Bronchial smooth muscle cell (primary cell): ENCODE results near the gene SF3B2. TPM values are rescaled to one million over a fixed set of nuclear protein-coding genes. Genes with fewer than 3 reads are reported as not detected.

Experiments used
- total RNA-seq: library from RNA; depleted of rRNA; stranded (reverse); fragments of >200 nt; gene quantifications from 2 replicates; pipeline ENCODE4 v1.2.1, GENCODE V29; 2014

The SF3B2 gene, protein sequence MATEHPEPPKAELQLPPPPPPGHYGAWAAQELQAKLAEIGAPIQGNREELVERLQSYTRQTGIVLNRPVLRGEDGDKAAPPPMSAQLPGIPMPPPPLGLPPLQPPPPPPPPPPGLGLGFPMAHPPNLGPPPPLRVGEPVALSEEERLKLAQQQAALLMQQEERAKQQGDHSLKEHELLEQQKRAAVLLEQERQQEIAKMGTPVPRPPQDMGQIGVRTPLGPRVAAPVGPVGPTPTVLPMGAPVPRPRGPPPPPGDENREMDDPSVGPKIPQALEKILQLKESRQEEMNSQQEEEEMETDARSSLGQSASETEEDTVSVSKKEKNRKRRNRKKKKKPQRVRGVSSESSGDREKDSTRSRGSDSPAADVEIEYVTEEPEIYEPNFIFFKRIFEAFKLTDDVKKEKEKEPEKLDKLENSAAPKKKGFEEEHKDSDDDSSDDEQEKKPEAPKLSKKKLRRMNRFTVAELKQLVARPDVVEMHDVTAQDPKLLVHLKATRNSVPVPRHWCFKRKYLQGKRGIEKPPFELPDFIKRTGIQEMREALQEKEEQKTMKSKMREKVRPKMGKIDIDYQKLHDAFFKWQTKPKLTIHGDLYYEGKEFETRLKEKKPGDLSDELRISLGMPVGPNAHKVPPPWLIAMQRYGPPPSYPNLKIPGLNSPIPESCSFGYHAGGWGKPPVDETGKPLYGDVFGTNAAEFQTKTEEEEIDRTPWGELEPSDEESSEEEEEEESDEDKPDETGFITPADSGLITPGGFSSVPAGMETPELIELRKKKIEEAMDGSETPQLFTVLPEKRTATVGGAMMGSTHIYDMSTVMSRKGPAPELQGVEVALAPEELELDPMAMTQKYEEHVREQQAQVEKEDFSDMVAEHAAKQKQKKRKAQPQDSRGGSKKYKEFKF
- 101 and 103 TPM in 2 replicates for total RNA-seq

DNA sequence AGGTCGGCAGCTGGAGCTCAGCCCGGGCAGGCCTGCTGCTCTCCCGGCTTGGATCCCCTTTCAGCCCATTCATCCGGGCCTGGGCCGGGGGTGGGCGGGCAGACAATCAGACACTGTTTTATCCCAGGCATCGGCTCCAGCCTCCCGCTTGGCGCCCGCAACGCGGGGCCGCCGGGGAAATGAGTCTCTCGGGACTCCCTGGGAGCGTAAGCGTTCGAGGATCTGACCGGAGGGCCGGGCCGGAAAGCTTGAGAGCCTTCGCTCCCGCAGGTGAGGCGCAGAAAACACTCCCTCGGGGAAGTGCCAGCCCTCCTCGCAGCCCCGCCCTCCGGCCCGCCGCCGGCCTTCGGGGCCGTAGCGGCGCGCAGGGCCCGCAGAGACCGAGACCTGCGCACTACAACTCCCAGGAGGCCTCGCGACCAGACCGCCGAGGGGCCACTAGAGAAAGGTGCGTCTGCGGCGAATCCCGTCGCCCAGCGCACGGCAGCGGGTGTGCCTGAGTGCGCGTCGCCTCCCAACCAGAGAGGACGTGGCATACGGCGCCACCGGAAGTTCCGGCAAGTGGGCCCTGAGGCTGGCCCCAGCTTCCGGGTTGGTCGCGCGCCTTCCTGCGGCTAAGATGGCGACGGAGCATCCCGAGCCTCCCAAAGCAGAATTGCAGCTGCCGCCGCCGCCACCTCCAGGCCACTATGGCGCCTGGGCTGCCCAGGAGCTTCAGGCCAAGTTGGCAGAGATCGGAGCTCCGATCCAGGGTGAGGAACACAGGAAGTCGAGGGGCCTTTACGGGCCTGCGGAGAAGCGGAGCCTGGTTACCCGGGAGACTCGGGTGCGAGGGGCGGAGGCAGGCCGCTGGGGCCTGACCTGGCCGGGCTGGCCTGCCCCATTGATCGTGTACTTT lies at the start of gene SF3B2:
Gene SF3B2 (plus strand): TSS at position 599 of the 898 bp plus-strand sequence. CDS start 21 bp downstream, at position 620.

DNA sequence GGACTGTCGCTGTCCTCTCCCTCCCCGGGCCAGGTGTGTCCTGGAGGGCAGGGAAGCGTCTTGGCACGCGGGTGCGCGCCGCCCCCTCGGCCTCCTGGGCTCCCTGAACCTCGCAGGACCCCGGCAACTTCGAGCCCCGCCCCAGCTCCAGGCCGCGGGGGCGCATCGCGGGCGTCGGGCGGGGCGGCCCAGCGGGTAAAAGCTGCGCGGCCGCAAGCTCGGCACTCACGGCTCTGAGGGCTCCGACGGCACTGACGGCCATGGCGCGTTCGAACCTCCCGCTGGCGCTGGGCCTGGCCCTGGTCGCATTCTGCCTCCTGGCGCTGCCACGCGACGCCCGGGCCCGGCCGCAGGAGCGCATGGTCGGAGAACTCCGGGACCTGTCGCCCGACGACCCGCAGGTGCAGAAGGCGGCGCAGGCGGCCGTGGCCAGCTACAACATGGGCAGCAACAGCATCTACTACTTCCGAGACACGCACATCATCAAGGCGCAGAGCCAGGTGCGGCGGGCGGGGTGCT lies 40.3 kb upstream of the SF3B2 start, which contains the start of gene CST6:
Gene CST6 (plus strand): TSS at position 224 of the 519 bp plus-strand sequence. CDS start 37 bp downstream, at position 261.

DNA sequence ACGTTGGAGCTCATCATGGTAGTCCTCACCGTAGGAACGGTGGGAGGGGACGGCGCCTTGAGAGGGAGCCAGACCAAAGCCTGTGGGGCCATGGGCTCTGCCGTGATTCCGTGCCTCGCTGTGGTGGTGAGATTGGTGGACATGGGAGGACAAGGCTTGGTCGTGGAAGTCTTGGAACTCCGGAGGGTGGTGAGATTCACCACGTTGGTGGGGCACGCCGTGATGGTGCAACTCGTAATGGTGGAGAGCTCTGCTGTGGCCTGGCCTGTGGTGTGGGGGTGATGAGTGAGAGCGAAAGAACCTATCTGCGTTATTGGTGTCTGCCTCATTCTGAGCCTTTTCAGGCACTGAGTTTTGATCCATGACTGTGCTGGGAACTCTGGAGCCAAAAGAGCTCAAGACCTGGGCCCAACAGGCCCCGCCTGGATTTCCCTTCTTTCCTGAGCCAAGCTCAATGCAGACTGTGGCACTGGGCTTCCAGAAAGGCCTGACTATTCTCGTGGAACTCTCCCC lies 26.1 kb upstream of the SF3B2 start, which contains the start of gene CATSPER1:
Gene CATSPER1 (minus strand): TSS at position 463 of the 513 bp plus-strand sequence. CDS start 100 bp downstream, at position 363.

DNA sequence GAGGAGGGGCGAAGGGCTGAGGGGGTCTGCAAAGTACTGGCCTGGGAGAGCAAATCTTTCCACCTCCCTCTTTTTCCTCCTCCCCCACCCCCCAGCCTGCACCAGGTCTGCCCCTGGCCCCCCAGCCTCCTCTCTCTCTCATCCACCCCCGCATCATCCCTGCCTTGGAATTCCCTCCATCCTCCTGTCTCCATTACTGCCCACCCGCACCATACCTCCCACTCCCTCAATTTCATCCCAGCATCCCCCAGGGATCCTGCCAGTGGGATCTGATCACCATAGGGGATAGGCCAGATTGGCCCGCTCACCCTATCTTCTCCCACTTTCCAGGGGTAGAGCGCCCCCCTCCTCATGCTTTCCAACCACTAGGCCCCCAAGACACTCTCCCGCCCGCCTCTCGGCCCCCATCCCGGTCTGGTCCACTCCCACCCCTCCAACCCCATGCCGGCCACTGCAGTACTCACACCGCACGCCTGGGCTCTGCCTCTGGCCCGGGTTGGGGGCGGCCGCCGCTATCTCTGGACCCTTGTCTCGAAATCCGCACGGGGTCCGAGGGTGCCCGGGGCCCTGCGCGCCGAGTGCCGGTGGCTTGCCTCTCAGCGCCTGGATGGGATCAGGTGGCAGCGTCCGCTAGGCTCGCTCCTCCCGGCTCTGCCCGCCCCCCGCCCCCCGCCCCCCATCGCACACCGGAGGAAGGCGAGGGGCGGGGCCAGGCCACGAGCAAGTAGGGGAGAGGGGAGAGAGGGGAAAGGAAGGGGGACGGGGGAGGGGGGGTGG lies 3.4 kb upstream of the SF3B2 start, which contains the start of gene GAL3ST3:
Gene GAL3ST3 (minus strand): TSS at position 615 of the 777 bp plus-strand sequence. CDS start 3,746 bp downstream, outside the sequence.

DNA sequence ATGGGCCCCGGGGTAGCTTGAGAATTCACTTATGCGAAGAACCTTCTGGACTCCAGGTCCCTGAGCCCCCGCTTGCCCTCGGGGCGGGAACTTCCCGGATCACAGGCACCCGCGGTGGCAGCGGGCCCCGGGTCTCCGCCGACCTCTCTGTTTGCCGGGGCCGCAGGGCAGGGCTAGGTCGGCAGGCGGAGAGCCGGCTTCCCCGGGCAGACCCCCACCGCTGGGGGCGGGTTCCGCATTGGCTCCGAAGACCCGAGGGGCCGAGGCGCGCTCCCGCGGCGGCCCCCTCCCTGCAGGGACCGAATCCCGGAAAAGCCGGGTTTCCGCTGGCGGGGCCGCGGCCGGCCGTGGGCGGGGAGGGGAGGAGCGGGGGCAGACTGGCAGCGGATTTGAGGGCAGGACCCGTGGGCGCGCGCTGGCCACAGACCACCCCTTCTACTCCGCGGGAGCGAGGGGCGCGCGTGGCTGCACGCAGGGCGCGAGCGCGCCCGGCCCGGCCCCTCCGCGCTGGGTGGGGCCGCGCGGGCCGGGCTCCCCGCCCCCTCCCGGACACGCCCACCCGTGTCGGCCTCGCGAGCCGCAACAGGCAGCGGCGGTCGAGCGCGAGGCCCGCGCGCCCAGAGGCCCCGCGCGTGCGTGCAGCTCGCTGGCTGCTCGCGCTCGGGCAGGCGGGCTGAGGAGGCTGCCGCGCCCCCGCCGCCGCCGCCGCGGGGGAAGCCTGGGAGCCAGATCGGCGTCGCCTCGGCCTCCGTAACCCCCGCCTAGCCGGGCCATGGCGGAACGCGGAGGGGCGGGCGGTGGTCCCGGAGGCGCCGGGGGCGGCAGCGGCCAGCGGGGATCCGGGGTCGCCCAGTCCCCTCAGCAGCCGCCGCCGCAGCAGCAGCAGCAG lies 17.8 kb downstream of the SF3B2 start, which contains the start of gene PACS1:
Gene PACS1 (plus strand): TSS at position 558 of the 889 bp plus-strand sequence. CDS start 215 bp downstream, at position 773.

Other genes with a start within 250 kb of the SF3B2 start
- gene SNX32, start 218.4 kb upstream of the SF3B2 start, total RNA-seq = 4.0 and 4.1 TPM in 2 replicates
- 769 and 930 TPM in 2 replicates for gene CFL1, start 194.2 kb upstream of the SF3B2 start, total RNA-seq
- 27.0 and 30.1 TPM in 2 replicates for gene MUS81, start 191.9 kb upstream of the SF3B2 start, total RNA-seq
- gene EFEMP2, start 179.6 kb upstream of the SF3B2 start, total RNA-seq = 71.1 and 101 TPM in 2 replicates
- not detected in 2 replicates for gene CTSW, start 172.5 kb upstream of the SF3B2 start, total RNA-seq
- 186 and 241 TPM in 2 replicates for gene FIBP, start 163.9 kb upstream of the SF3B2 start, total RNA-seq
- 54.1 and 86.5 TPM in 2 replicates for gene CCDC85B, start 161.7 kb upstream of the SF3B2 start, total RNA-seq
- 1.7 and 3.9 TPM in 2 replicates for gene FOSL1, start 152.0 kb upstream of the SF3B2 start, total RNA-seq
- gene C11orf68, start 133.3 kb upstream of the SF3B2 start, total RNA-seq = 18.6 and 23.2 TPM in 2 replicates
- gene DRAP1, start 132.9 kb upstream of the SF3B2 start, total RNA-seq = 189 and 480 TPM in 2 replicates
- gene TSGA10IP, start 106.9 kb upstream of the SF3B2 start, total RNA-seq = 0.16 TPM in 1 of 2 replicates, not detected in the other
- gene SART1, start 90.6 kb upstream of the SF3B2 start, total RNA-seq = 66.4 and 70.3 TPM in 2 replicates
- 20.0 and 27.8 TPM in 2 replicates for gene EIF1AD, start 50.2 kb upstream of the SF3B2 start, total RNA-seq
- gene BANF1, start 49.9 kb upstream of the SF3B2 start, total RNA-seq = 10.6 and 15.3 TPM in 2 replicates
- 0.16 and 0.17 TPM in 2 replicates for gene CST6, start 40.4 kb upstream of the SF3B2 start, total RNA-seq
- gene CATSPER1, start 25.9 kb upstream of the SF3B2 start, total RNA-seq = under 0.01 TPM in 1 of 2 replicates, not detected in the other
- under 0.01 TPM in 1 of 2 replicates, not detected in the other for gene GAL3ST3, start 3.2 kb upstream of the SF3B2 start, total RNA-seq
- gene PACS1, start 17.9 kb downstream of the SF3B2 start, total RNA-seq = 22.5 and 39.4 TPM in 2 replicates
- gene KLC2, start 205.3 kb downstream of the SF3B2 start, total RNA-seq = 14.2 and 16.7 TPM in 2 replicates
- gene RAB1B, start 216.3 kb downstream of the SF3B2 start, total RNA-seq = 49.6 and 64.0 TPM in 2 replicates
- 0.17 TPM in 1 of 2 replicates, not detected in the other for gene CNIH2, start 225.8 kb downstream of the SF3B2 start, total RNA-seq
- 164 and 174 TPM in 2 replicates for gene YIF1A, start 236.8 kb downstream of the SF3B2 start, total RNA-seq
- 0.09 and 0.16 TPM in 2 replicates for gene TMEM151A, start 239.5 kb downstream of the SF3B2 start, total RNA-seq